HG03045 (cell line): Measurements from ENCODE around the gene CCL18.
"Not testable (repeated sequence)": the region's sequence is repeated elsewhere in the genome, so short reads cannot be mapped to it uniquely, and the experiment has no call there.

ENCODE experiments used
- ATAC-seq: cut with Tn5 transposase; IDR thresholded peaks from one replicate; pipeline ENCODE4 v1.9.1; 2021; ENCODE audit warnings: mild to moderate bottlenecking, moderate library complexity; ENCODE audit not compliant: unreplicated experiment

Gene CCL18

GRCh38 chr17:36070427-36070826, 6.4 kb downstream of the CCL18 start:
- ATAC-seq, result no peak

GRCh38 chr17:36071751-36072150, 7.7 kb downstream of the CCL18 start:
- no peak for ATAC-seq

- ATAC-seq, result no peak
These were observed 8.5 kb downstream of the CCL18 start for GRCh38 chr17:36072431-36073121.

GRCh38 chr17:36074365-36074764, 10.3 kb downstream of the CCL18 start:
- no peak for ATAC-seq

- ATAC-seq, result peak; percentile 26
These were observed 17.8 kb downstream of the CCL18 start for GRCh38 chr17:36081681-36082471.

GRCh38 chr17:36082482-36083120, 18.5 kb downstream of the CCL18 start:
- ATAC-seq, result peak; percentile 49

GRCh38 chr17:36083691-36084090, 19.6 kb downstream of the CCL18 start:
- not testable (repeated sequence) for ATAC-seq

- ATAC-seq, result no peak
These were observed 21.7 kb downstream of the CCL18 start for GRCh38 chr17:36085765-36086164.

GRCh38 chr17:36086791-36087190, 22.7 kb downstream of the CCL18 start:
- ATAC-seq, result no peak

GRCh38 chr17:36087471-36087870, 23.4 kb downstream of the CCL18 start:
- ATAC-seq, result not testable (repeated sequence)

GRCh38 chr17:36087897-36088572, 24.0 kb downstream of the CCL18 start:
- not testable (repeated sequence) for ATAC-seq

- no peak for ATAC-seq
These were observed 24.7 kb downstream of the CCL18 start for GRCh38 chr17:36088670-36089338.

- no peak for ATAC-seq
These were observed 25.3 kb downstream of the CCL18 start for GRCh38 chr17:36089339-36089865.

GRCh38 chr17:36089888-36090836, 26.1 kb downstream of the CCL18 start, which contains the start of gene CCL3:
TSS of gene CCL3 (minus strand) at chr17:36090143. CDS start at chr17:36090058, 85 bp downstream.
- ATAC-seq, result peak; percentile 73

- ATAC-seq, result no peak
These were observed 28.2 kb downstream of the CCL18 start for GRCh38 chr17:36092230-36092629.

- ATAC-seq, result not testable (repeated sequence)
These were observed 28.6 kb downstream of the CCL18 start for GRCh38 chr17:36092715-36093114.

- no peak for ATAC-seq
These were observed 30.2 kb downstream of the CCL18 start for GRCh38 chr17:36094232-36094631.

- ATAC-seq, result no peak
These were observed 30.7 kb downstream of the CCL18 start for GRCh38 chr17:36094746-36095145.

- no peak for ATAC-seq
These were observed 31.9 kb downstream of the CCL18 start for GRCh38 chr17:36095992-36096391.
